LNCaP clone FGC (cell line): ENCODE measurements around the gene SLCO1A2.

Source experiments
- DNase-seq: peaks from one replicate; pipeline ENCODE4 v3.0.0-alpha.2; 2011; ENCODE audit warnings: low read depth
- H3K4me3 ChIP-seq: 2 replicates; pipeline ENCODE4 v1.5.1; 2011; ENCODE audit warnings: mild to moderate bottlenecking, low read depth, low read length, control low read depth
- CTCF ChIP-seq: IDR thresholded peaks from 2 replicates; pipeline ENCODE4 v1.5.1; 2012; ENCODE audit warnings: mild to moderate bottlenecking; ENCODE audit not compliant: control insufficient read depth, insufficient read depth; ENCODE audit errors: extremely low read depth

The SLCO1A2 gene

GRCh38 chr12:21328578-21328977 lies 6.1 kb downstream of the SLCO1A2 start:
- no peak overlapping the region for H3K4me3 ChIP-seq
- no peak for TF ChIP-seq CTCF
- no peak for DNase-seq

GRCh38 chr12:21324551-21324950 lies 10.2 kb downstream of the SLCO1A2 start:
- no peak for DNase-seq
- no peak overlapping the region for H3K4me3 ChIP-seq
- no peak for TF ChIP-seq CTCF

- DNase-seq: no peak
- no peak overlapping the region for H3K4me3 ChIP-seq
- TF ChIP-seq CTCF: no peak
Measured at GRCh38 chr12:21323736-21324135, 11.0 kb downstream of the SLCO1A2 start.

GRCh38 chr12:21308785-21309184 lies 25.9 kb downstream of the SLCO1A2 start:
- H3K4me3 ChIP-seq: no peak overlapping the region
- no peak for TF ChIP-seq CTCF
- DNase-seq: no peak

GRCh38 chr12:21305661-21306060 lies 29.1 kb downstream of the SLCO1A2 start:
- H3K4me3 ChIP-seq: no peak overlapping the region
- no peak for DNase-seq
- TF ChIP-seq CTCF: no peak

- TF ChIP-seq CTCF: no peak
- H3K4me3 ChIP-seq: no peak overlapping the region
- no peak for DNase-seq
Measured at GRCh38 chr12:21300632-21301031, 34.1 kb downstream of the SLCO1A2 start.

- no peak overlapping the region for H3K4me3 ChIP-seq
- TF ChIP-seq CTCF: peak; percentile 60
- DNase-seq: no peak
Measured at GRCh38 chr12:21296751-21297406, 37.8 kb downstream of the SLCO1A2 start.
